ENCODE measurements around the gene AVPI1.
"Not testable (repeated sequence)": the region's sequence is repeated elsewhere in the genome, so short reads cannot be mapped to it uniquely, and the experiment has no call there.

AVPI1 gene

DNA sequence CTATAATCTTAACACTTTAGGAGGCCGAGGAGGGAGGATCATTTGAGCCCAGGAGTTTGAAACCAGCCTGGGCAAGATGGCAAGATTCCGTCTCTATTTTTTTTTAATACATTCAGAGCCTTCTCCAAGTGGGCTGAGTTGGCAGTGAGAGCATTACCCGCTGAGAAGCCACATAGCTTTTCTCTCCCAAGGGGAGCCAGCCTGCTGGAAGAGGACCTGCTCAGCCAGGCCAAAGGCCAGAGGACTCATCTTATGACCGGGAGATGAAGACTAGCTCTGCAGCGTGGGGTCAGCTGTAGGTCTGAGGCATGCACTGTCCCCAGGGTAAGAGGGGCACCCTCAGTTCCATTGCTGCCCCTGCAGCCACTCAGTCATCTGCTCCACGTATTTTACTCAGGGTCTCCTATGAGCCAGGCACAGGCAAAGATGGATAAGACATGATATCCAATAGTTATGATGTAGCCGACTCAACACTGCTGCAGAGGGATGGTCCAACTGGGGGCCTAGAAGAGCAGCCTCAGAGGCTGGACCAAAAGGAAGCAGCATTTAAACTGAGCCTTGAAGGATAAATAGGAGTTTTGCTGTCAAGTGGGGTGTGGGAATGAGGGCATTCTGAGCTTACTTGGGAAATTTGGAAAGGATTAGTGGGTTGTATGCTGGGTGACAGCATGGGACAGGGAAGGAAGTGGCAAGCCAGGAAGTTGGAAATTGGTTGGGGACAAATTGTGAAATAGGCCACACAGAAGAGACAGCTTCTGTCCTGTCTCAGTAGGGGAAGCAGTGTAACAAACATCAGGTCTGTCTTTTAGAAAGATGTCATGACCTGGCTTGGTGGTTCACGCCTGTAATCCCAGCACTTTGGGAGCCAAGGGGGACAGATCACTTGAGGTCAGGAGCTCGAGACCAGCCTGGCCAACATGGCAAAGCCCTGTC is 24.9 kb upstream of the AVPI1 start:
- DNase-seq: no peak

DNA sequence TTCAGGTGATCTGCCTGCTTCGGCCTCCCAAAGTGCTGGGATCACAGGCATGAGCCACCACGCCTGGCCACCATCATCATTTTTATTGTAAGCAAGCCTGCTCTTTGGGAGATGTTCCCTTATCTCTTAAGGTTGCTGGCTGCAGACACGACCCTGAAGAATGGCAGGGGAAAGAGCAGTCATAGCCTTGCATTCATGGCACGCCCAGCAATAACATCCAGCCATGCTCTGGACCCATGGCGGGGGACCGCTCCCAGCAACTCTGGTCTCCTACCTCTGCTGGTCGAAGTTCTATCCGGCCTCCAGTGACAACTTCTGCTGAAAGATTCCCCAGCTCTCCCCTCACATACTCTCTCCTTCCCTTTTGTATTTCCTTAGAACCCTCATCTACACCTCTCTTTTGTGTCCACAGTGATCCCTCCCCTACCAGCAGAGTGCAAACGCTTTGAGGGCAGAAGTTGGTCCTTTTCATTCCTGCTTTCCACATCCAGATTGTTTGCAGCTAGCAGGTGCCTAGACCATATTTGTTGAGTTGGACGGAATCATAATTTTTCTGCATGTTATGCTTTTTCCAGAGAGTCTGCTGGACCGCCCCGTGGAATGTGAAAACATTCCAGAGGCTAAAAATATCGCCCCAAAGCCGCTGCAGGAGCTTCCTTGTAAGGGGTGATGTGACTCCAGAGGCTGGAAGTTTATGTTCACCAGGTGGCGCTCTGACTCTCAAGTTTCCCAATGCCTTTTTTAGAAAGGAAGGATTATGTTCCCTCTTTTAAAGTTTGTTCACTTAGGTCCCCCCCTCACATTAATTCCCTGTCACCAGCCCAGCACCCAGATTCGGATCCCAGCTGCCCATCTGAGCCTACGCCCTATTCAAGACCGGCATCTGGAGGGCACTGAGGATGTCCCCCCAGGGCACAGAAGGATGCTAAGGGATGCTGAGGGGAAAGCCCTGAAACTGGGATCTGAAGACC is 22.2 kb upstream of the AVPI1 start:
- DNase-seq: peak; percentile 7

DNA sequence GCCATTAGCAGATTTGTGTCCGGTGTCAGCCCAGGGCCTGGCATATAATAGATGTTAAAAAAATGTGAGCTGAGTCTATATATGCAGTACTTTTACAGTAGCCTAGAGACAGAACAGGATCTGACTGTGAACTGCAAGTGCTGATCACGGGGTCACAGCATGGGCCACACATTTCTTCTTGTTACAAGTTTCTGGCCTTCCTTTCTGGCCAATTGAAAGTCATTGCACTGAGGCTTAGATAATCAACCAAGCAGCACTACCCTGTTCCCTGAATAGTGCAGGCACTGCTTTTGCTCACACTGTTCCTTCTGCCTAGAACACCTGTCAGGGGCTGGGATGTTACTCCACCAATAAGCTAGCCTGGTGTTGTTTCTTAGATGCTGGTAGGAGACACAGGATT is 21.1 kb upstream of the AVPI1 start:
- no peak for DNase-seq

DNA sequence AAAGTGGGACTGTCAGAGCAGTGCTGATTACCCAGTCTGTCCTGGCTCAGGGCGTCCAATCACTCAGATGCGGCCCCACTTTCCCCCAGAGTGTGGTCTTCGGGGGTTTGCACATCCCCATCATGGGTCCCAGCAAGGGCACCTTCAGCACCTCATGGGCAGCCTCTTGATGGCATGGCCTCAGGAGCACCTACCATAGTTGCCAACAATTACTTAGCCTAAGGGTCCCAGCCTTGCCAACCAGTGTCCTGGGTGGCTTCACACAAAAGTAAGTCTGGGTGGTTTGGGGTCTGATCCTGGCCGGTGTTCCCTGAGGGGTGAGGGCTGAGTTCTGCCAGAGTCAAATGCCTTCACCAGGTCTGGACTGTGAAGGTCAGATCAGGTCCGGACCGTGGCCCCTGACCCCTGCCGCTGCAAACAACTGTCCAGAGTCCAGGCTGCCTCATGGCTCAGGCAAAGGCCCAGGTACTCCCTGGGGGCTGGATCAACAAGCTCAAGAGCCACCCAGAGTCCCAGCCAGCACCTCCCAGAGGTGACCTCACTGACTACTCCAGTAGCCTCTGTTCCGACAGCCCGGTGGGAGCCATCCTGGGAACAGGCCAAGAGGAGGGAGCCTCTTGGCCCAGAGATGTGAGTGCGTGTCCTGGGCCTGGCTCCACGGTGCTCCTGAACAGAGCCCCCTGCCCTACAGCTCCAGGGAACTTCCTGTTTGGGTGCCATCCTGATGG is 20.3 kb upstream of the AVPI1 start:
- DNase-seq: no peak

DNA sequence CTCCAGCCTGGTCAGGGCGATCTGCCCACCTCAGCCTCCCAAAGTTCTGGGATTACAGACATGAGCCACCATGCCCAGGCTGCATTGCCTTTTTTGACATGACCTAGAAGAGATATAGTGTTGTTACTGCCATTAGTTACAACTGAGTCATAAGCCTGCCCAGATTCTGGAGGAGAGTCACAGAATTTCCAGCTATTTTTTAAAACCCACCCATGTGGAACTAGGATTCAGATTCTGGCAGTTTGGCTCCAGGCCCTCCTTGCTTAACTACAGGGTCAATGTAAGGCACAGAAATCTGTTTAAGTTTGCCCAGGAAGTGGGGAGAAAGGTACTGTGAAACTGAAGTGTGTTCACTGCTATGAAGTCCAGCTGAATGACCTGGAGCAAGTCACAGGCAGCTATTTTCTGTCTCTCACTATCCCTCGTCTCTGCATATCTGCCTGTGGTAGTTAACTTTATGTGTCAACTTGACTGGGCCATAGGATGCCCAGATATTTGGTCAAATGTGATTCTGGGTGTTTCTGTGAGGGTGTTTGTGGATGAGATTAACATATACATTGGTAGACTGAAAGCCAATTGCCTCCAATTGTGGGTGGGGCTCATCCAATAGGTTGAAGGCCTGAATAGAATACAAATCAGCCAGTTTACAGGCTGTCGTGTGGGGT is 18.1 kb upstream of the AVPI1 start:
- DNase-seq: no peak

DNA sequence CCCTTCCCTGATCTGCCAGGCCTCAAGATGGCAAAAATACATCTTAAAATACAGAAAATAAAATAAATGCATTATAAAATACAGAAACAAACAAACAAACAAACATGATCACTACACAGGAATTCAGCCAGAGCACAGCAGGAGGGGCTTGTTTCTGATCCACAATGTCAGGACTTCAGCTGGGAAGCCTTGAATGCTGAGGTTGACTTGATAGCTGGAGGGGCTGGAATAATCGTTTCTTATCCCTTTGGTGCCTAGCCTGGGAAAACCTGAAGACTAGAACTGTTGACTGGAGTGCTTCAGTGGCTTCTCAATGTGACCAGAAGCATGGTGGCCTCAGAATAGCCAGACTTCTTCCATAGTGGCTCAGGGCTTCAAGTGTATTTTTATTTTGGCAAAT is 17.3 kb upstream of the AVPI1 start:
- no peak for DNase-seq

DNA sequence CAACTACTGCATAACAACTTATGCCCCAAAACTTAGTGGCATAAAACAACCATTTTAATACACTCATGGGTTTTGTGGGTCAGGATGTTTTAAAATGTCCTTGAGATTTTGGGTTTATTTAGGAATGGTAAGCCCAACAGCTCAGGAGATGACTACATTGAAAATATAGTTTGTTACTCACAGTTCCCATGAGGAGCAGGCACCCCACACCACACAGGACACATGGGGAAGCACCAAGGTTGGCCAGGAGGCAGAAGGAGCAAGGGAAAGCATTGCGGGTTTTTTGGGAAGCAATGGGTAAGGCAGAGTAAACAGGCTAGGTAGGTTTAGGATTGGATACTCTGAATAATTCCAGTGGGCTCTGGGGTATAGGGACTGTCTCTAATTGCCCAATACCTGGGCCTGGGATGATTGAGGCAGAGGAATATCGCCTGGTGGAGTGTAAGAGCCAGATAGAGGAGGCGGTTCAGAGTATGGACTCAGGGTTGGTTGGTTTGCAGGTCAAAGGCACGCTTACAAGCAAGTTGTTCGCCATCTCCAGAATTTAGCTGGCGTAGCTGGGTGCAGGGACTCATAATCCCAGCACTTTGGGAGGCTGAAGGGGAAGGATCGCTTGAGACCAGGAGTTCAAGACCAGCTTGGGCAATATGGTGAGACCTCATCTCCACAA is 16.5 kb upstream of the AVPI1 start:
- DNase-seq: no peak

DNA sequence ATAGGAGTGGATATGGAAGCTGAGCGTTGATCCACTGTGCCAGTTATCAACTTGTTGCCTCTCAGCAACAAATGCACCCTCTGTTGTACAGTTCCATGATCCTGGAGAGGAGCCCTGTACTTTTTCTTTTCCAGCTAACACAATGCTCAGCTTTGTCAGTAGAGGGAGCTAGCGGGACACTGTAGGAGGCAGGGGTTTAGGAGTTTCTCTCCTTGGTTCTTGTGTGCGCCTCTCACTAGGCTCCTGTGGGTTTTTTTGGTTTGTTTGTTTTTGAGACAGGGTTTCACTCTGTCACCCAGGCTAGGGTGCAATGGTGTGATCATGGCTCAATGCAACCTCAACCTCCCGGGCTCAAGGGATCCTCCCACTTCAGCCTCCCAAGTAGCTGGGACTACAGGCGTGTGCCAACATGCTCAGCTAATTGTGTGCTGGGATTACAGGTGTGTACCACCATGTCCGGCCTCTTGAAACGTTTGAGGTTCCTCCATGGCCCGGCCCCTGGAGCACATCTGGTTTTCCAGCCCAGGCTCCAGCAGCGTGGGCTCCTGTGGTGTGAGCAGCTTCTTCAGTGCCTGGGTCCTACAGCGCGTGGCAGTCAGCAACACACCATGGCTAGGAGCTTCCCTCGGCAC is 14.5 kb upstream of the AVPI1 start:
- DNase-seq: peak; percentile 45

DNA sequence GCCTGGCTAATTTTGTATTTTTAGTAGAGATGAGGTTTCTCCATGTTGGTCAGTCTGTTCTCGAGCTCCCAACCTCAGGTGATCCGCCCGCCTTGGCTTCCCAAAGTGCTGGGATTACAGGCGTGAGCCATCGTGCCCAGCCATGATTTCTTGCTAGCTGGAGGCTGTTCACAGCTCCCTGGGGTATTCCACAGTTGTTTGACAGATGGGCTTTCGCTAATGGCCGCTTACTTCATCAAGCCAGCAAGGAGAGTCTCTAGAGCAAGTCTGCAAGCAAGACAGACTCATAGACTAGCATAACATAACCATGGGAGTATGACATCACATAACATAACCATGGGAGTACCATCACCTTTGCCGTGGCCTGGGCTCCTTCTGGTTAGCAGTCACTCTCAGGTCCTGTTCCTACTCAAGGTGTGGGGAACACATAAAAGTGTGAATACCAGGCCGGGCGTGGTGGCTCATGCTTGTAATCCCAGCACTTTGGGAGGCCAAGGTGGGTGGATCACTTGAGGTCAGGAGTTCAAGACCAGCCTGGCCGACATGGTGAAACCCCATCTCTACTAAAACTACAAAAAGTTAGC is 11.1 kb upstream of the AVPI1 start:
- DNase-seq: not testable (repeated sequence)

DNA sequence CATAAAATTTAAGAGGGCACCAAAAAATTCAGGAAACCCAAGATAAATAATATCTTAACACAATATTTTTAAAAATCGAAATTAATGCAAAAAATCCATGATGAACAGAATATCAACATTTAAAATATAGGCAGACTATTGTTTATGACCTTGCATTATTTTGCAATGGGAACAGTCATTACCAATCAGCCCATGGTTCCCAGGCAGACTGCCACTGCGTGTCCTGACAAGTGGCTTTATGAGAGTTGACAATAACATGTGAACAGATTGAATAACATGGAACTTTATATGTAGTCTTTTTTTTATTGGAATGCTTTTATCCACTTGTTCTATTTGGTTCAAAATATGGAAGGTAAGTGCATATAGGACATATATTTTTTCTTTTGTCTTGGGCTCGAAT is 3.1 kb upstream of the AVPI1 start:
- DNase-seq: no peak

DNA sequence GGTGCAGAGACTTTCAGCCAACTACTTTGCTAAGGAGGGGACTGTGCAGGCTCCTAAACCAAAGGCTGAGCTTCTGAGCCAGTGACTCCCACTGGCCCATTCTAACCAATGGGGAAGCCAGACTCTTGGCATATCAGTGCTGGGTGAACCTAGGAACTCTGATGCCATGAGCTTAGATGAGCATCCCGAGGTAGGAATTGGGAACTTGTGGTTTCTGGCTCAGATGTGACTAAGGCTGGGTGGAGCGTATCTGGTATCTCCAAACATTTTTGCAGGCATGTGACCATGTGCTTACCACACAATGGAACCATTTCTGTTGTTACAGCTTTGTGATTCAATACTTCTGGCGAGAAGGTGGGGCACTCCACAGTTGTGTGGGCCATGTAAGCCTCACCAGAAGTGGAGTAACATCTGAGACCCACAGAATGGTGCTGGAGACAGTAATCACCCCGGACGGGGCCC is 2.5 kb upstream of the AVPI1 start:
- DNase-seq: no peak

DNA sequence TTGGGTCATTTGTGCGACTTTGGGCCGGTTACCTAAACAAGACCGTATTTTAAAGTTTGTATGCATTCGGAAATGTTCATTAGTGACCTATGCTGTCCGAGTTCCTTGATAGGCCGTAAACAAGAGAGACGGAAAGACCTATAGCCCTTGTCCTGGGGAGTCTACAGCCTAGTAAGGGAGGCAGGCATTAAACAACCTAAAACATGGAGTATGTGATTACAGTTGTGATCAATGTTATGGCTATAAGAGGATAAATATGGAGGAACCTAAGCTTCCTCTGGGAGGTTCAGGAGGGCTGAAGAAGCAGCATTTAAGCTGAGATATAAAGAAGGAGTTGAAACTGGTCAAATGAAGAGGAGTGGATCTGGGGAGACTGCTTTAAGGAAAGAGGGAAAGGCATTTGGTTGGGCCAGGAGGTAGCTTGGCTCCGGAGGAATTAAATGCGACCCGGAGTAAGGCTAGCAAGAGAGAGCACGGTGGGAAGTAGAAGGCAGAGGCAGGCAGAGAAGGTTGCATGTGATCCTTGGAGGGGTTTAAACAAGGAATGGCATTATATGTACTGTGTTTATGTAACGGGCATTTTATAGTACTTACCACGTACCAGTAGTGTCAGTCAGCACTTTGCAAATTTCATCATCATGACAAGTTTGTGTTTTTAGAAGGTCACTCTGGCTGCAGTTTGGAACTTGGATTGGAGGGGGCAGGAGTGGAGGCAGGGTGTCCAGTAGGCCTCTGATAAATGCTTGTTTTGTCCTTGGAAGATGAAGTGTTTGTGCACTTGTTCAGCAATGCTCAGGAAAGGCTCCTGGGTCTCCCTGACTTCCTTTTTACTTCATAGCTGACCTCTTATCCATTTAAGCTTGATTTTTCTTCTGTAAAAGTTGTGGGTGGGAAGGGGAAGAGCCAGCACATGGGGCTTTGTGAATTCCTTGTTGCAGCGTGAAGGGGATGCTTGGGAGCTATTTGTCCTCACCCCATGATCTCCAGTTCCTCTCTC is 1.0 kb upstream of the AVPI1 start:
- DNase-seq: no peak

DNA sequence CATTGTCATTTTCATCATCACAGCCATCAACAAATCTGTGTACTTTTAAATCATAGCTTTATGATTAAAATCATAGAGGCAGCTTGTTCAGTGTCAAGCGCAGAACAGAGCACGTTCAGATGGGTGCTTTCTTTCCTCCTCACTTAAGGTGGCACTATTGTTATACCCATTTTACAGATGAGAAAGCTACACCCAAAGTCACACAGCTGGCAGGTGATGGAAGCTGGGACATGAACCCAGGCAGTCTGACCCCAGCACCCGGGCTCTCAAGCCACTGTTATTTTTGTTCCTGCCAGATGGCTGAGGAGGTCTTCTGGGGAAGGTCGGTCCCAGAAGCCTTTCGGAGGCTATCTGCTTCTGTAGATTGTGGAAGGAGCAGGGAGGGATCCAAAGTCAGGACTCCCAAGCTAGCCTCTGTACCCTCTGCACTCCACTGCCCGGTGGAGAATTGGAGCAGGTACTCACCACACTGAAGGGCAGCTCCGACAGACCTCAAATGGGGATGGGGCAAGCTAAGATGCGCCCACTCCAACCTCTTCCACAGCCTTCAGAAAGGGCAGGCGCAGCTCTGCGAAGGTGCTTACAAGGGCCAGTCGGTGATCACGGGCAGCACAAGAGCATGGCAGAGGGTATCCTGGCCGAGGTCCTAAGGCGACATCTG is 610 bp downstream of the AVPI1 start:
- DNase-seq: no peak

DNA sequence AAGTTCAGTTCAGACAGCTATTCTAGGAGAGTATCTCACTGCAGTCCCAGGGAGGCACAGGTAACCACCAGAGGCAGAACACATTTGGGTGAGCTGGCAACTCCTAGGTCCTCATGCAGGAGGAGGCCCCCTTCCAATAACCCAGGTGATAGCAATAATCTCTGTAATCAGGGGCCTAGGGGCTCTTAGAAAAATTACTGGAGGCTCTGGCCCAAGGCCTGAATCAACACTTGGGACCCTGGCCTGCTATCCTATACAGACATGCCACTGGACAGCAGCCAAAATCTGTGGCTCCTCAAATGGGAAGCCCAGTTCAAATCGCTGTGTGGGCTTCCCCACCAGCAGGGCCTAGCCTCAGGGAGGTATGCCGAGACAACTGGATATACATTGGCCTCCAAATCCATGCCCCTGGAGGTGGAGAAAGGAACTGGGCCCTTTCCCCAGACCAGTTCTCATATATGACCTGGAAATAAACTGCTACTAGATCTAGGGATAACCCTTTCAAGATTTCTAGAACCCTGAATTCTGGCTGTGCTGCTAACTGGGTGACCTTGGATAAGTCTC is 1.6 kb downstream of the AVPI1 start:
- DNase-seq: no peak

DNA sequence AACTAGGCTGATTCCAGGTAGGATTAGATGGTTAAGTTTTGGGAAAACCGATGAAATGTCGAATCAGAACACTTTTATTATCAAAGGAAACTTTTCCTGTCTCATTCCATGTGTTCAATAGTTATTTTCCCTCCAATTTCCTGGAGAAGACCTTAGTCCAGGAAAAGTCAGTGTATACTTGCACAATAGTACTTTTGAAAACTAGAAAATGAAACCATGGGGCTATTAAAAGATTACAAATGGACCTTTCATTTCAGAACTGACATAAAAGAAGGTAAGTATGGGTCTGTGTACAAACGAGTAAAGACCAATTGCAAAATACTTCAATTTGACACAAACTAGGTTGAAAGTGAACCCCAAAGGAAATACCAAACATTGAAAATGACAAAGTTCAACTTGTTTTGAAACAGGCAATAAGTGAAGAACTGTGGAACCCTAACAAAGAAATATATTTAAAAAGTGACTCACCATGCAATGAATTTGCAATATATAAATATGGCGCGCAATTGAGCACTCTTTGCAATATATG is 2.1 kb downstream of the AVPI1 start:
- DNase-seq: no peak

DNA sequence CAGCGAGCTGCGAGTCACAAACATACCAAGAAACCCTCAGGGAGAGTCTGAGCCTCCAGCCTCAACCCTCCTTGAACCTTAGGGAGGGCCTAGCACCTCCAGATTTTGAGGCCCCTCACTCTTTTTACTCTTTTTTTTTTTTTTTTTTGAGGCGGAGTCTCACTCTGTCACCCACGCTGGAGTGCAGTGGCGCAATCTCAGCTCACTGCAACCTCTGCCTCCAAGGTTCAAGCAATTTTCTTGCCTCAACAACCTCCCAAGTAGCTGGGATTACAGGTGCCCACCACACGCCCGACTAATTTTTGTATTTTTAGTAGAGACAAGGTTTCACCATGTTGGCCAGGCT is 2.7 kb downstream of the AVPI1 start:
- DNase-seq: not testable (repeated sequence)

DNA sequence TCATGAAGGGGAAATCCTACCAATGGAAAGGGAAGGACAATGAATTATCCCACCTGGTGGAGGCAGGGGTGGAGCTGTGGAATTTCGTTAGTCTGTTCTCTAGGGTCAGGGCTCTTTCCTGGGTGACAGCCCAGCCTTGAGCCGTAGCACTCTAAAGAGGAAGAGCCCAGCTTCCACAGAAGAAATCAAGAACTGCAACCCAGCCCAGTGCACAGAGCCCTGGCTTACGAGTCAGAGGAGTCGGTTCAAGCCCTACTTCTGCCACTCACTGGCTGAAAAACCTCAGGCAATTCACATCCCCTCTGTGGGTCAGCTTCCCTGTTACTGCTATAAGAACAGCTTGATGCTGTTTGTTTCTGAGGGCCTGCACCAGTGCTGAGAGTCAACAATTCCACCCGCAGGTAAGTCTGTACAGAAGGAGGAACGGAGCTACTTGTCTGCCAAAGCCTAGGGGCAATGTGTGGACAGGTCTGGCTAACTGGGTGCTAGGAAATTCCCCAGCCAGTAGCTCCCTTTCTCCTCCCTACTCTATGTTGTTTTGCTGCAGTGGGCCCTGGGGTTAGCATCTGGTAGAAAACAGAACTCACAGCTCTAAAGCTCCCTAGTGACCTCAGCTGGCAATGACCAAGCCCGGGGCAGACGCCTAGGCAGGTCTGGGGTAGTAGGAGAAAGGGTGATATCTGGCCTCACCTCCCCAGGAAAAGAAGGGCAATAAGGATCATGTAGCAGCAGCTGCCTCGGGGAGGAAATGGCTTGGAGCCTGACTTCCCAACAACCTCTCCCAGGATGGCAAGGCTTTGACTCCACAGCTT is 3.3 kb downstream of the AVPI1 start:
- DNase-seq: no peak

DNA sequence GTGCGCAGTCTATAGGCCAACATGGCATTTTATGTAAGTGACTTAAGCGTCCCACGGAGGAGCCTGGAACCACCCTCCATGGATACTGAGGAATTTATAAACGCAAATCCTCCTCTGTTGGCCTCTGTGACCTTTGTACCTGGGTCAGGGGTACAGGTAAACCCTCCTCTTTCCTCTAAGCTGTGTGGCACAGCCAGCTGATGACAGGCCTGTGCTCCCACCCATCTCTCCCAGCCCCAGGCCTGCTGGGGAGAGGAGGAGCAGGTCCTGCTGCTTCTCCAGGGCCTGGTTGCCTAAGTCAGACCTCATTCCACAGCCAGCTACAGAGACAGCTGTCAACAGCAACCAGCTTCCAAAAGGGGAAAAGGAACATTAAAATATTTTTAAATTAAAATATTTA is 5.0 kb downstream of the AVPI1 start:
- no peak for DNase-seq

Measured in NCI-H748 treated with DMSO at 0.1 percent for 48 hours (cell line).